Measurements from ENCODE around the gene ZNF154.

DNA sequence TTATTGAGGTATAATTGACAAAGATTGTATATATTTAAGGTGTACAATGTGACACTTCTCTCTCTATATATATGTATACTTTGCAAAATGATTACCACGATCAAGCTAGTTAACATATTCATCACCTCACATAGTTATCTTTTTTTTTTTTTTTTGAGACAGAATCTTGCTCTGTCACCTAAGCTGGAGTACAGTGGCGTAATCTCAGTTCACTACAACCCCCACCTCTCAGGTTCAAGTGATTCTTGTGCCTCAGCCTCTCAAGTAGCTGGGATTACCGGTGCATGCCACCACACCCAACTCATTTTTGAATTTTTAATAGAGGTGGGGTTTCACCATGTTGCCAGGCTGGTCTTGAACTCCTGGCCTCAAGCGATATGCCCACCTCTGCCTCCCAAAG is 36.5 kb downstream of the ZNF154 start:
- TF ChIP-seq, protein P1, sequence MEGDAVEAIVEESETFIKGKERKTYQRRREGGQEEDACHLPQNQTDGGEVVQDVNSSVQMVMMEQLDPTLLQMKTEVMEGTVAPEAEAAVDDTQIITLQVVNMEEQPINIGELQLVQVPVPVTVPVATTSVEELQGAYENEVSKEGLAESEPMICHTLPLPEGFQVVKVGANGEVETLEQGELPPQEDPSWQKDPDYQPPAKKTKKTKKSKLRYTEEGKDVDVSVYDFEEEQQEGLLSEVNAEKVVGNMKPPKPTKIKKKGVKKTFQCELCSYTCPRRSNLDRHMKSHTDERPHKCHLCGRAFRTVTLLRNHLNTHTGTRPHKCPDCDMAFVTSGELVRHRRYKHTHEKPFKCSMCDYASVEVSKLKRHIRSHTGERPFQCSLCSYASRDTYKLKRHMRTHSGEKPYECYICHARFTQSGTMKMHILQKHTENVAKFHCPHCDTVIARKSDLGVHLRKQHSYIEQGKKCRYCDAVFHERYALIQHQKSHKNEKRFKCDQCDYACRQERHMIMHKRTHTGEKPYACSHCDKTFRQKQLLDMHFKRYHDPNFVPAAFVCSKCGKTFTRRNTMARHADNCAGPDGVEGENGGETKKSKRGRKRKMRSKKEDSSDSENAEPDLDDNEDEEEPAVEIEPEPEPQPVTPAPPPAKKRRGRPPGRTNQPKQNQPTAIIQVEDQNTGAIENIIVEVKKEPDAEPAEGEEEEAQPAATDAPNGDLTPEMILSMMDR (IDR thresholded peaks at IDR 0.05) = no peak
- TF ChIP-seq CREB1 (CRISPR knock-in tag; IDR thresholded peaks at IDR 0.05) = no peak
- TF ChIP-seq E2F5 (CRISPR knock-in tag; IDR thresholded peaks at IDR 0.05) = no peak
- no peak for TF ChIP-seq ELF4 (CRISPR knock-in tag; IDR thresholded peaks at IDR 0.05; ENCODE audit: low read depth)
- no peak for TF ChIP-seq ZNF263 (CRISPR knock-in tag; IDR thresholded peaks at IDR 0.05; ENCODE audit: low read depth)
- TF ChIP-seq NR3C1 (CRISPR knock-in tag; conservative IDR thresholded peaks at IDR 0.05; ENCODE audit: low read depth) = no peak
- no peak for TF ChIP-seq ESRRA (CRISPR knock-in tag; IDR thresholded peaks at IDR 0.05; ENCODE audit: borderline replicate concordance)
